IPS-18a (cell line): Measurements from ENCODE around the gene SIGLEC7.

Source experiments
- H3K27ac ChIP-seq: one replicate; pipeline ENCODE4 v1.5.1; 2013; ENCODE audit warnings: low read length
- H3K27me3 ChIP-seq: one replicate; pipeline ENCODE4 v1.6.1; 2013; ENCODE audit warnings: mild to moderate bottlenecking, low read length; ENCODE audit not compliant: control insufficient read depth, insufficient read depth
- H3K36me3 ChIP-seq: one replicate; pipeline ENCODE4 v1.6.1; 2013; ENCODE audit warnings: low read depth, low read length; ENCODE audit not compliant: control insufficient read depth
- H3K4me1 ChIP-seq: one replicate; pipeline ENCODE4 v1.6.1; 2013; ENCODE audit warnings: low read depth, low read length; ENCODE audit not compliant: control insufficient read depth
- H3K4me3 ChIP-seq: one replicate; pipeline ENCODE4 v1.5.1; 2013; ENCODE audit warnings: low read length
- H3K9ac ChIP-seq: one replicate; pipeline ENCODE4 v1.6.1; 2013; ENCODE audit warnings: mild to moderate bottlenecking, low read length, moderate library complexity
- H3K9me3 ChIP-seq: one replicate; pipeline ENCODE4 v1.6.1; 2013; ENCODE audit warnings: low read depth, low read length; ENCODE audit not compliant: control insufficient read depth

The SIGLEC7 gene

GRCh38 chr19:51101171-51101865 lies 40.8 kb upstream of the SIGLEC7 start:
- no peak overlapping the region for H3K27ac ChIP-seq
- H3K9ac ChIP-seq, result no peak overlapping the region
- H3K27me3 ChIP-seq, result no peaks in the 10 kb centered on the region
- H3K4me3 ChIP-seq, result no peak overlapping the region
- peaks cover 8% of the 10 kb centered on the region for H3K36me3 ChIP-seq
- no peaks in the 10 kb centered on the region for H3K9me3 ChIP-seq
- no peaks in the 10 kb centered on the region for H3K4me1 ChIP-seq

- Histone ChIP-seq H3K36me3 (peaks cover 8% of the 10 kb centered on the region), H3K9me3 (no peaks in the 10 kb centered on the region), H3K9ac (no peak overlapping the region), H3K4me1 (peaks cover 4% of the 10 kb centered on the region), H3K27me3 (no peaks in the 10 kb centered on the region), H3K27ac (no peak overlapping the region), H3K4me3 (no peak overlapping the region)
These were observed 39.1 kb upstream of the SIGLEC7 start for GRCh38 chr19:51102991-51103390.

- no peak overlapping the region for H3K27ac ChIP-seq
- H3K27me3 ChIP-seq, result no peaks in the 10 kb centered on the region
- no peaks in the 10 kb centered on the region for H3K9me3 ChIP-seq
- peaks cover 4% of the 10 kb centered on the region for H3K4me1 ChIP-seq
- no peak overlapping the region for H3K9ac ChIP-seq
- H3K36me3 ChIP-seq, result peaks cover 8% of the 10 kb centered on the region
- H3K4me3 ChIP-seq, result no peak overlapping the region
These were observed 38.2 kb upstream of the SIGLEC7 start for GRCh38 chr19:51103926-51104341.

- Histone ChIP-seq H3K36me3 (peaks cover 6% of the 10 kb centered on the region), H3K9me3 (no peaks in the 10 kb centered on the region), H3K9ac (peak overlapping the region; percentile 65), H3K27ac (no peak overlapping the region), H3K4me3 (peak overlapping the region; percentile 91), H3K27me3 (peaks cover 21% of the 10 kb centered on the region), H3K4me1 (peaks cover 4% of the 10 kb centered on the region)
These were observed 34.6 kb upstream of the SIGLEC7 start for GRCh38 chr19:51107406-51108065.

- no peak within 1 kb of the TSS for H3K27ac ChIP-seq
- no peaks in the 10 kb centered on the region for H3K9me3 ChIP-seq
- H3K4me1 ChIP-seq, result peaks cover 4% of the 10 kb centered on the region
- H3K9ac ChIP-seq, result peak within 1 kb of the TSS; percentile 65
- no peaks in the 10 kb centered on the region for H3K36me3 ChIP-seq
- H3K27me3 ChIP-seq, result peaks cover 25% of the 10 kb centered on the region
- peak within 1 kb of the TSS; percentile 91 for H3K4me3 ChIP-seq
These were observed 33.9 kb upstream of the SIGLEC7 start, which contains the start of gene CTU1 for GRCh38 chr19:51108066-51108804. Gene CTU1 (minus strand): TSS chr19:51108409. CDS start chr19:51104569, 3,840 bp downstream.

- Histone ChIP-seq H3K27ac (no peak overlapping the region), H3K4me1 (peaks cover 4% of the 10 kb centered on the region), H3K9me3 (no peaks in the 10 kb centered on the region), H3K36me3 (no peaks in the 10 kb centered on the region), H3K4me3 (peak overlapping the region; percentile 91), H3K27me3 (peaks cover 25% of the 10 kb centered on the region), H3K9ac (no peak overlapping the region)
These were observed 33.3 kb upstream of the SIGLEC7 start for GRCh38 chr19:51108805-51109146.

- H3K9ac ChIP-seq, result no peak overlapping the region
- peaks cover 4% of the 10 kb centered on the region for H3K4me1 ChIP-seq
- H3K36me3 ChIP-seq, result no peaks in the 10 kb centered on the region
- no peak overlapping the region for H3K4me3 ChIP-seq
- peaks cover 25% of the 10 kb centered on the region for H3K27me3 ChIP-seq
- H3K9me3 ChIP-seq, result no peaks in the 10 kb centered on the region
- no peak overlapping the region for H3K27ac ChIP-seq
These were observed 31.5 kb upstream of the SIGLEC7 start for GRCh38 chr19:51110666-51110971.

GRCh38 chr19:51111606-51112005 lies 30.5 kb upstream of the SIGLEC7 start:
- no peak overlapping the region for H3K4me3 ChIP-seq
- H3K9me3 ChIP-seq, result no peaks in the 10 kb centered on the region
- H3K4me1 ChIP-seq, result peaks cover 4% of the 10 kb centered on the region
- no peak overlapping the region for H3K27ac ChIP-seq
- H3K36me3 ChIP-seq, result no peaks in the 10 kb centered on the region
- no peak overlapping the region for H3K9ac ChIP-seq
- peaks cover 25% of the 10 kb centered on the region for H3K27me3 ChIP-seq

GRCh38 chr19:51114087-51114729 lies 27.9 kb upstream of the SIGLEC7 start:
- Histone ChIP-seq H3K4me3 (no peak overlapping the region), H3K27me3 (peaks cover 25% of the 10 kb centered on the region), H3K9me3 (no peaks in the 10 kb centered on the region), H3K27ac (no peak overlapping the region), H3K9ac (no peak overlapping the region), H3K36me3 (no peaks in the 10 kb centered on the region), H3K4me1 (no peaks in the 10 kb centered on the region)

- H3K9me3 ChIP-seq, result no peaks in the 10 kb centered on the region
- no peak overlapping the region for H3K9ac ChIP-seq
- peaks cover 7% of the 10 kb centered on the region for H3K27me3 ChIP-seq
- H3K36me3 ChIP-seq, result no peaks in the 10 kb centered on the region
- no peaks in the 10 kb centered on the region for H3K4me1 ChIP-seq
- no peak overlapping the region for H3K4me3 ChIP-seq
- no peak overlapping the region for H3K27ac ChIP-seq
These were observed 25.3 kb upstream of the SIGLEC7 start for GRCh38 chr19:51116736-51117286.

GRCh38 chr19:51119101-51119500 lies 23.0 kb upstream of the SIGLEC7 start:
- no peaks in the 10 kb centered on the region for H3K27me3 ChIP-seq
- no peak overlapping the region for H3K4me3 ChIP-seq

More at GRCh38 chr19:51119101-51119500, 23.0 kb upstream of the SIGLEC7 start:
- no peaks in the 10 kb centered on the region for H3K36me3 ChIP-seq
- H3K4me1 ChIP-seq, result no peaks in the 10 kb centered on the region
- H3K9ac ChIP-seq, result no peak overlapping the region
- no peak overlapping the region for H3K27ac ChIP-seq
- no peaks in the 10 kb centered on the region for H3K9me3 ChIP-seq
